Osteoblast (primary cell): ENCODE results near the gene ASF1B. TPM values are rescaled to one million over a fixed set of nuclear protein-coding genes. Genes with fewer than 3 reads are reported as not detected.

Experiments used
- DNase-seq: peaks from one replicate; pipeline ENCODE4 v3.0.0; 2011; ENCODE audit warnings: low spot score, mixed read lengths; ENCODE audit not compliant: insufficient read length; ENCODE audit errors: missing footprints
- H2AFZ ChIP-seq: 2 replicates; pipeline ENCODE4 v1.6.0; 2011; ENCODE audit warnings: mild to moderate bottlenecking, low read length
- H3K27ac ChIP-seq: 2 replicates; pipeline ENCODE4 v1.5.1; 2011; ENCODE audit warnings: mild to moderate bottlenecking, low read depth, low read length, moderate library complexity
- H3K27me3 ChIP-seq: 2 replicates; pipeline ENCODE4 v1.6.0; 2012; ENCODE audit warnings: mild to moderate bottlenecking, control low read depth, inconsistent platforms, low read length, moderate library complexity; ENCODE audit not compliant: insufficient read depth
- H3K36me3 ChIP-seq: 2 replicates; pipeline ENCODE4 v1.5.1; 2011; ENCODE audit warnings: mild to moderate bottlenecking, low read length, control low read depth, moderate library complexity; ENCODE audit not compliant: insufficient read depth
- H3K4me1 ChIP-seq: 2 replicates; pipeline ENCODE4 v1.5.1; 2011; ENCODE audit warnings: mild to moderate bottlenecking, low read length, control low read depth, moderate library complexity; ENCODE audit not compliant: insufficient read depth
- H3K4me2 ChIP-seq: 2 replicates; pipeline ENCODE4 v1.6.0; 2011; ENCODE audit warnings: mild to moderate bottlenecking, low read length; ENCODE audit not compliant: insufficient read depth
- H3K4me3 ChIP-seq: fragments of 200-600 bp; sonication (generic); 3 replicates; pipeline ENCODE4 v1.5.1; 2012; ENCODE audit warnings: mild to moderate bottlenecking, low read length, inconsistent platforms; ENCODE audit not compliant: insufficient read depth
- H3K79me2 ChIP-seq: 2 replicates; pipeline ENCODE4 v1.6.0; 2012; ENCODE audit warnings: mild to moderate bottlenecking, low read length, control low read depth, inconsistent platforms; ENCODE audit not compliant: insufficient read depth
- H3K9me3 ChIP-seq: 2 replicates; pipeline ENCODE4 v1.5.1; 2011; ENCODE audit warnings: low read depth, low read length, control low read depth
- H4K20me1 ChIP-seq: 2 replicates; pipeline ENCODE4 v1.6.0; 2012; ENCODE audit warnings: mild to moderate bottlenecking, low read length, control low read depth; ENCODE audit not compliant: insufficient read depth
- total RNA-seq: library from RNA; depleted of rRNA; stranded (reverse); fragments of >200 nt; gene quantifications from 2 replicates; pipeline ENCODE4 v1.2.3, GENCODE V29; 2012
- TF ChIP-seq, protein P1 (sequence below): IDR thresholded peaks from 2 replicates; pipeline ENCODE4 v1.5.1; 2011; ENCODE audit warnings: mild to moderate bottlenecking, low read depth, low read length, moderate library complexity; ENCODE audit errors: extremely low read depth

ASF1B gene
- total RNA-seq, 1 donor, result 1.1 TPM

DNA sequence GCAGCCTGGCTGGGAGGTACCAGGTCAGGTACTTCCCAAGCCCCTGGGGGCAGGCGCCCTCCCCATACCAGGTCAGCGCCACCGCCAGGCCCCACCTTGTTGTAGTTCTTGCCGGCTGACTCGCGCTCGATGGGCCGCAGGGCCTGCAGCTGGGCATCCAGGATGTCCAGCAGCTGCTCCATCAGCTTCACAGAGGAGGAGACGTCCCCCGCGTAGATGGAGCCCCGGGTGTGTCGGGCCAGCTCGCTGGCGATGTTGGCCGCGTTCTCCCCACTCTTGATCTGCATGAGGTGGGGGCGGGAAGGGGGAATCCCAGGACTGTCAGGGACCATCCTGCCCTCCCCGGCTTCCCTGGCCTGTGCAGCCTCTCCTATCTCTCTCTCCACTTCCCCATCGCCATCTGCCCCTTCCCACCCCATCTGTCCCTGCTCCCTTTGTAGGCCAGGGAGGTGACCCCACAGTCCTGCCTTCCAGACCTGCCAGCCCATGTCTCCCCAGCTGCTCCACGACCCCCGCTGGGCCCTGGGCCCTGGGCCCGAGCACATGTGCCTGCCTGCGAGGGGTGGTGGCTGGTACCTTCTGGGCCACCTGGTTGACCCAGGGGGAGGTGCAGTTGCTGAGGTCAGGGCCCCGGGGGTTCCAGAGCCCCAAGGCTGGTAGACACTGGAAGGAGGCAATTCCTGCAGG, 23.8 kb upstream of the ASF1B start:
- no peak overlapping the region for H2AFZ ChIP-seq
- no peaks in the 10 kb centered on the region for H3K4me1 ChIP-seq
- no peaks in the 10 kb centered on the region for H3K9me3 ChIP-seq
- TF ChIP-seq, protein P1, sequence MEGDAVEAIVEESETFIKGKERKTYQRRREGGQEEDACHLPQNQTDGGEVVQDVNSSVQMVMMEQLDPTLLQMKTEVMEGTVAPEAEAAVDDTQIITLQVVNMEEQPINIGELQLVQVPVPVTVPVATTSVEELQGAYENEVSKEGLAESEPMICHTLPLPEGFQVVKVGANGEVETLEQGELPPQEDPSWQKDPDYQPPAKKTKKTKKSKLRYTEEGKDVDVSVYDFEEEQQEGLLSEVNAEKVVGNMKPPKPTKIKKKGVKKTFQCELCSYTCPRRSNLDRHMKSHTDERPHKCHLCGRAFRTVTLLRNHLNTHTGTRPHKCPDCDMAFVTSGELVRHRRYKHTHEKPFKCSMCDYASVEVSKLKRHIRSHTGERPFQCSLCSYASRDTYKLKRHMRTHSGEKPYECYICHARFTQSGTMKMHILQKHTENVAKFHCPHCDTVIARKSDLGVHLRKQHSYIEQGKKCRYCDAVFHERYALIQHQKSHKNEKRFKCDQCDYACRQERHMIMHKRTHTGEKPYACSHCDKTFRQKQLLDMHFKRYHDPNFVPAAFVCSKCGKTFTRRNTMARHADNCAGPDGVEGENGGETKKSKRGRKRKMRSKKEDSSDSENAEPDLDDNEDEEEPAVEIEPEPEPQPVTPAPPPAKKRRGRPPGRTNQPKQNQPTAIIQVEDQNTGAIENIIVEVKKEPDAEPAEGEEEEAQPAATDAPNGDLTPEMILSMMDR, result no peak
- peak; percentile 82 for DNase-seq
- H4K20me1 ChIP-seq, result peaks cover 2% of the 10 kb centered on the region
- H3K79me2 ChIP-seq, result no peaks in the 10 kb centered on the region
- no peak overlapping the region for H3K4me3 ChIP-seq
- no peaks in the 10 kb centered on the region for H3K36me3 ChIP-seq
- no peaks in the 10 kb centered on the region for H3K27me3 ChIP-seq
- H3K4me2 ChIP-seq, result no peak overlapping the region
- H3K27ac ChIP-seq, result no peak overlapping the region

DNA sequence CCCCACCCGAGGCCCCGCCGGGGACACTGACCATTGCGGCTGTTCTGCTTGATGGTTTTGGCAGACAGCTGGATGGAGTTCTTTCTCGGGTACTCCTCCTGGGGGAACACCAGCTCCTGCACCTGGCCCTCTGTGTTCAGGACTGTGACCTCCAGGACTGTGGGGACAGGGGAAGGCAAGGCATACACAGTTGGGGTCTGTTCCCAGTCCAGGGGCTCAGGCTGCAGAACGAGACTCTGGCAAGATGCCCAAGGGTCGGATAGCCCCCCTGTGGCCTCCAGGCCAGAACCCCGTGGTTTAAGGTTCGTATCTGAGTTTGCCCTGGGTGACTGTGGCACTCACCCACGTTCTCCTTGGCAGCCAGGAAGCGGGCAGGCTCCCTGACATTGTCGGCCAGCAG, 22.7 kb upstream of the ASF1B start:
- Histone ChIP-seq H3K36me3 (no peaks in the 10 kb centered on the region), H3K4me2 (no peak overlapping the region), H3K79me2 (peaks cover 2% of the 10 kb centered on the region), H3K9me3 (no peaks in the 10 kb centered on the region), H3K27ac (no peak overlapping the region), H3K27me3 (no peaks in the 10 kb centered on the region), H2AFZ (no peak overlapping the region), H3K4me1 (no peaks in the 10 kb centered on the region), H4K20me1 (peaks cover 2% of the 10 kb centered on the region), H3K4me3 (no peak overlapping the region)
- DNase-seq, result peak; percentile 79
- TF ChIP-seq, protein P1, result no peak

DNA sequence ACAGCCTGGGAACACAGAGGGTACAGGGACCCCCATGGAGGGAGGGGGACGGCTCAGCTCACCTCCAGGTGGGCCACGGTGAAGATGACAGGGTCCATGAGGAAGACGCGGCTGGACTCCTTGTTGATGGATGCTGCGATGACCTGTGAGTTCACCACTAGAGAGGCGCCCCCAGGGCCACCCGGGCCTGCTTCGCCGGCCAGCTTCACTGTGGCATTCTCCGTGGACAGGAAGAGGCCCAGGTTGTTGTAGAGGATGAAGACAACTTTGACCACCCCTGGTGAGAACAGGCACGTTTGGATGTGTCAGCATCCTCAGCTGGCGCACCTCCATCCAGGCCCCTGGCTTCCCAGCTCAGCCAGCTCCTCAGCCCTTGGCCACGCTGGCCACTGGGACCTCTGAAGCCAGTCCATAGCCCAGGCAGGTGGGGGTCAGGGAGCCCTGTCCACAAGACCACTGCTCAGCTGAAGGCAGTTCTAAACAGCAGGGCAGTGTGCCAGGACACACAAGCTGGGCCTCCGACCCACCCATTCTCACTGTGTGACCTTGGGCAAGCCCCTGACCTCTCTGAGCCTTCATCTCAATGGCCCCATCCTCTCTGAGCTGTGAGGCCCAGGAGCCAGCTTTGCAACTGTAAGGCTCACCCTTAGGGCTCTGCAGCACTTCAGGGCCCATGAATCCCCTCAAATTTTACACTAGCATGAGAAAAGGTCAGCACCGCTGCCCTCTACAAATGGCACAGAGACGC, 22.1 kb upstream of the ASF1B start:
- Histone ChIP-seq H3K79me2 (peaks cover 4% of the 10 kb centered on the region), H3K4me3 (no peak overlapping the region), H3K4me1 (no peaks in the 10 kb centered on the region), H3K9me3 (no peaks in the 10 kb centered on the region), H3K4me2 (no peak overlapping the region), H3K27me3 (no peaks in the 10 kb centered on the region), H3K36me3 (no peaks in the 10 kb centered on the region), H3K27ac (no peak overlapping the region), H2AFZ (no peak overlapping the region), H4K20me1 (peaks cover 1% of the 10 kb centered on the region)
- TF ChIP-seq, protein P1, result no peak
- DNase-seq, result peak; percentile 81

DNA sequence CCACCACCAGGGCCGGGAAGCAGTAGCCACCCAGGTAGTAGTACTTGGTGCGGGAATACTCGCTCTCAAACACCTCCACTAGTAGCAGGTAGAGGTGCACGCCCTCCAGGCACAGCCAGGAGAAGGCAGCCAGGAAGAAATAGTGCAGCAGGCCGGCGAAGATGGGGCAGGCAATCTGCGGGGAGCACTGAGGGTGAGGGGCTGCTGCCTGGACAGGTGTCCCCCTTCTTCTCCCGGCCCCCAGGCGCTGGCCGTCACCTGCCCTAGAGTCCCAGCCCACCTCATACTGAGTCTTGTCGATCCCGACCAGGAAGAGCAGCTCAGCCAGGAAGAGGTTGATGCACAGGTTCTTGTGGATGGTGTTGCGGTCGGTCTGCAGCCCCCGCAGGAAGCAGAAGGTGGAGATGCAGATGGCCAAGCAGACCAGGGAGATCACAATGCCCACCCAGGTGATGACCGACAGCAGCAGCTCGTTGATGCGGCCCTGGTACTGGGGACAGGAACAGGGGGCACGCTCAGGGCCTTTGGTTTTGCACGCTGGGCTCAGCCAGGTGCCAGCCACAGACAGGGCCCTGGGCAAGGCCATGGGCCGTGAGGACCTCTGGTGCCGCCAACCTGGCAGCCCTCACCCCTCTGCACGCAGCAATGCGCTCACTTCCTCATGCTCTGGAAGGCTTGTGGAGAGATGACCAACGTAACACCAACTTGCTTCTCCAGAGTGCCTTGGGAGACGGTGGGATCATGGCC, 20.8 kb upstream of the ASF1B start:
- no peak overlapping the region for H3K27ac ChIP-seq
- no peak overlapping the region for H2AFZ ChIP-seq
- no peaks in the 10 kb centered on the region for H3K9me3 ChIP-seq
- H3K36me3 ChIP-seq, result no peaks in the 10 kb centered on the region
- no peak overlapping the region for H3K4me3 ChIP-seq
- peak; percentile 79 for DNase-seq
- TF ChIP-seq, protein P1, result no peak
- H3K4me2 ChIP-seq, result no peak overlapping the region
- H3K27me3 ChIP-seq, result no peaks in the 10 kb centered on the region
- no peaks in the 10 kb centered on the region for H4K20me1 ChIP-seq
- no peaks in the 10 kb centered on the region for H3K4me1 ChIP-seq
- peaks cover 4% of the 10 kb centered on the region for H3K79me2 ChIP-seq
